ENCODE results near the gene TPPP3. TPM values are rescaled to one million over a fixed set of nuclear protein-coding genes. Genes with fewer than 3 reads are reported as not detected.

The TPPP3 gene
- total RNA-seq, 4 donors from 2014 or later: 3.0 to 26.2 (median 8.2) TPM

GRCh38 chr16:67406111-67406971 lies 13.0 kb upstream of the TPPP3 start:
- peaks cover 40 to 75% (median 47%) of the 10 kb centered on the region in 3 donors for H3K4me1 ChIP-seq
- 59 to 65% methylated on average over 7 to 13 of the region's 18 CpGs for WGBS, 2 donors
- no peak for TF ChIP-seq CTCF (IDR thresholded peaks at IDR 0.05)
- TF ChIP-seq POLR2A (IDR thresholded peaks at IDR 0.05): no peak
- H3K36me3 ChIP-seq: no peaks in the 10 kb centered on the region
- H3K4me3 ChIP-seq: no peak overlapping the region
- H3K27me3 ChIP-seq: no peaks in the 10 kb centered on the region
- no peak for DNase-seq
- peak overlapping the region; percentile 83 to 94 (median 90) for H3K27ac ChIP-seq
- intact Hi-C loops (cut with DNase I): no loop called here
- no peaks in the 10 kb centered on the region for H3K9me3 ChIP-seq

- intact Hi-C loops (cut with DNase I): no loop called here
- TF ChIP-seq CTCF (IDR thresholded peaks at IDR 0.05) (no peak), POLR2A (IDR thresholded peaks at IDR 0.05) (no peak)
- Histone ChIP-seq H3K9me3 (no peaks in the 10 kb centered on the region), H3K4me1 (peaks cover 40 to 74% (median 47%) of the 10 kb centered on the region in 3 donors), H3K27me3 (no peaks in the 10 kb centered on the region), H3K36me3 (no peaks in the 10 kb centered on the region), H3K27ac (peak overlapping the region; percentile 83 to 94 (median 90)), H3K4me3 (no peak overlapping the region)
- 48 to 68% methylated on average over 5 to 8 of the region's 8 CpGs for WGBS, 2 donors
- no peak for DNase-seq
Measured at GRCh38 chr16:67405336-67405735, 12.0 kb upstream of the TPPP3 start.

- intact Hi-C loops (cut with DNase I): no loop called here
- Histone ChIP-seq H3K4me3 (peak overlapping the region in 1 of 4 donors; percentile 5), H3K27me3 (no peaks in the 10 kb centered on the region), H3K9me3 (no peaks in the 10 kb centered on the region), H3K36me3 (no peaks in the 10 kb centered on the region), H3K27ac (peak overlapping the region; percentile 90 to 94 (median 92)), H3K4me1 (peaks cover 35 to 74% (median 46%) of the 10 kb centered on the region in 3 donors)
- no peak for DNase-seq
- 22 to 83% methylated on average over 3 to 4 of the region's 5 CpGs for WGBS, 2 donors
- TF ChIP-seq CTCF (IDR thresholded peaks at IDR 0.05): no peak
- peak in 1 of 4 donors; percentile 2 for TF ChIP-seq POLR2A (IDR thresholded peaks at IDR 0.05)
Measured at GRCh38 chr16:67404740-67405226, 11.5 kb upstream of the TPPP3 start.

- WGBS, 2 donors: 57 to 69% methylated on average over 9 of the region's 12 CpGs
- DNase-seq: no peak
- H3K36me3 ChIP-seq: no peaks in the 10 kb centered on the region
- no peaks in the 10 kb centered on the region for H3K9me3 ChIP-seq
- H3K4me3 ChIP-seq: peak overlapping the region in 1 of 4 donors; percentile 5
- intact Hi-C loops (cut with DNase I): no loop called here
- no peak for TF ChIP-seq CTCF (IDR thresholded peaks at IDR 0.05)
- no peak for TF ChIP-seq POLR2A (IDR thresholded peaks at IDR 0.05)
- no peaks in the 10 kb centered on the region for H3K27me3 ChIP-seq
- peak overlapping the region; percentile 90 to 94 (median 92) for H3K27ac ChIP-seq
- peaks cover 34 to 74% (median 46%) of the 10 kb centered on the region in 3 donors for H3K4me1 ChIP-seq
Measured at GRCh38 chr16:67403976-67404555, 10.8 kb upstream of the TPPP3 start.

GRCh38 chr16:67400901-67401300 lies 7.6 kb upstream of the TPPP3 start:
- Histone ChIP-seq H3K36me3 (no peaks in the 10 kb centered on the region), H3K4me3 (no peak overlapping the region), H3K27ac (no peak overlapping the region), H3K27me3 (no peaks in the 10 kb centered on the region), H3K9me3 (no peaks in the 10 kb centered on the region), H3K4me1 (peaks cover 46 to 81% (median 57%) of the 10 kb centered on the region in 3 donors)
- no peak for TF ChIP-seq POLR2A (IDR thresholded peaks at IDR 0.05)
- no peak for TF ChIP-seq CTCF (IDR thresholded peaks at IDR 0.05)
- DNase-seq: no peak
- intact Hi-C loops (cut with DNase I): no loop called here
- 94 to 96% methylated on average over 5 to 9 of the region's 14 CpGs for WGBS, 2 donors

Measured in esophagus squamous epithelium (tissue), 5 donors.